Caco-2 (cell line): Measurements from ENCODE around the gene DTL. TPM values are rescaled to one million over a fixed set of nuclear protein-coding genes. Genes with fewer than 3 reads are reported as not detected.

ENCODE experiments used
- BruUV-seq: library from RNA; stranded (reverse); fragments of 400-500 nt; replicated peaks from 2 replicates; lab custom pipeline; 2021; lab: Mats Ljungman, UMichigan
- CTCF ChIA-PET: fragments of 300-600 bp; sonication (Branson Sonifier 250); formaldehyde crosslinking; loops from one replicate; lab custom pipeline; 2022; ENCODE audit warnings: antibody characterized with exemption; lab: Charles Lee
- POLR2A ChIA-PET: fragments of 300-600 bp; sonication (Branson Sonifier 250); formaldehyde crosslinking; loops from one replicate; lab custom pipeline; 2022; ENCODE audit warnings: antibody characterized with exemption; lab: Charles Lee
- DNase-seq, 2 experiments: peaks; one replicate each; pipeline versions ENCODE4 v3.0.0 to v3.0.0-alpha.2; 2020 to 2022
- H3K27me3 ChIP-seq: replicated peaks from 2 replicates; pipeline ENCODE4 v1.6.0; 2011; ENCODE audit warnings: low read length; ENCODE audit not compliant: control insufficient read depth, insufficient read depth
- H3K36me3 ChIP-seq: 2 replicates; pipeline ENCODE4 v1.5.1; 2011; ENCODE audit warnings: low read length; ENCODE audit not compliant: control insufficient read depth, insufficient read depth
- H3K4me1 ChIP-seq: fragments of 250-450 bp; sonication (Bioruptor Pico); 2 replicates; pipeline ENCODE4 v1.5.1; 2020; ENCODE audit warnings: mild to moderate bottlenecking
- H3K4me3 ChIP-seq: 2 replicates; pipeline ENCODE4 v1.5.1; 2011; ENCODE audit warnings: low read depth, mild to moderate bottlenecking, control low read depth, low read length
- H3K9me3 ChIP-seq: fragments of 250-450 bp; sonication (Bioruptor Pico); 2 replicates; pipeline ENCODE4 v1.5.1; 2020; ENCODE audit warnings: mild to moderate bottlenecking, moderate library complexity
- H3K27ac Mint-ChIP-seq: one replicate; pipeline ENCODE4 v1.8.0; 2022; ENCODE audit warnings: mixed read lengths; ENCODE audit not compliant: unreplicated experiment
- H3K27me3 Mint-ChIP-seq: one replicate; pipeline ENCODE4 v1.8.0; 2022; ENCODE audit warnings: mixed read lengths; ENCODE audit not compliant: insufficient read depth, unreplicated experiment
- H3K36me3 Mint-ChIP-seq: one replicate; pipeline ENCODE4 v1.8.0; 2022; ENCODE audit warnings: mild to moderate bottlenecking, mixed read lengths; ENCODE audit not compliant: insufficient read depth, unreplicated experiment
- H3K4me1 Mint-ChIP-seq: one replicate; pipeline ENCODE4 v1.8.0; 2022; ENCODE audit warnings: low read depth, mixed read lengths; ENCODE audit not compliant: unreplicated experiment
- H3K4me3 Mint-ChIP-seq: one replicate; pipeline ENCODE4 v1.8.0; 2022; ENCODE audit warnings: mild to moderate bottlenecking, moderate library complexity, mixed read lengths; ENCODE audit not compliant: unreplicated experiment
- H3K9me3 Mint-ChIP-seq: one replicate; pipeline ENCODE4 v1.8.0; 2022; ENCODE audit warnings: mixed read lengths; ENCODE audit not compliant: unreplicated experiment
- intact Hi-C: fragments of 100-400 bp; cut with micrococcal nuclease; formaldehyde crosslinking; loops from one replicate; pipeline ENCODE4 v1.10.0; 2022; ENCODE audit not compliant: unreplicated experiment
- total RNA-seq: library from RNA; stranded (reverse); gene quantifications from 2 replicates; pipeline ENCODE4 v1.2.3, GENCODE V29; 2022
- TF ChIP-seq, protein P1 (sequence below), 2 experiments: fragments of 200-600 bp in 1 of 2; IDR thresholded peaks; 1 replicate in 1 of 2; 2 replicates in 1 of 2; pipeline versions ENCODE4 v1.5.1 to v1.8.0; 2011 to 2022; ENCODE audit warnings: antibody characterized with exemption in 1 of 2, control low read depth in 1 of 2, inconsistent platforms in 1 of 2, low read depth in 1 of 2, low read length in 1 of 2, mild to moderate bottlenecking in 1 of 2, moderate library complexity in 1 of 2; ENCODE audit not compliant: insufficient read depth in 1 of 2, severe bottlenecking in 1 of 2, unreplicated experiment in 1 of 2

DTL gene
- total RNA-seq, 1 experiment from 2014 or later, result 20.3 TPM

DNA sequence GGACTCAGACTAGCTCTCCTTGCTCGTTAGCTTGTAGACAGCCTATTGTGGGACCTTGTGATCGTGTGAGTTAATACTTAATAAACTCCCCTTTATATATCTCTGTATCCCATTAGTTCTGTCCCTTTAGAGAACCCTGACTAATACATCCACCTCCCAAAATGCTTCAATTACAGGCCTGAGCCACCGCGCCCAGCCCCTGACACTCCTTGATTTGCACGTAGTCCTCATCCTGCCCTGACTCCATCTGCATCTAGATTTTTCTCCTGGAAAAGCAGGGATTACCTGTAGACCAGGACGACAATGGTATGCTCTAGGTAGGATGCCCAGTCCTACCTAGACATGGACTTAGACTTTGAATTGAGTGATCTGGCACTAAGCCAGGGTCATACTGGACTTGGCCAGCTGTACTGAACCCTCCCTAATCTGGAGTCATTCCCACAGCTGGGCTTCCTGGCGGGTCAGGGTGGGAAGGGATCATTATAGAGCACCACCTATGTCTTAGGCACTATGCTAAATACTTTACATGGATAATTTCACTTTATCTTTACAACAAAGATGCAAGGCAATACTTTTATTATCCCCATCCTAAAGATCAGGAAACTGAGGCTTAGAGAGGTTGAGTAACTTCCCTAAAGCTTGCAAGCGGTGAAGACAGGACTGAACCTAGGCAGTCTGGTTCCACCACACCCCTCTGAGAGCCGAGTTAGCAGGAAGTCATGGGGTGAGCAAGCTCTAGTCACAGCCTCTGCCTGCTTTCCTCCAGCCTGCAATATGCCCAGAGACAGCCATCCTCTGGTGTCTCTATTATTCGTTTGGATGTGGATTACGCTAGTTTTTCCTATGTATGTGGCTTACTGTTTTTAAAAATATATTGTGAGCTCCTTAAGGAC is 89.4 kb downstream of the DTL start:
- intact Hi-C loops, result no loop called here
- TF ChIP-seq, protein P1, sequence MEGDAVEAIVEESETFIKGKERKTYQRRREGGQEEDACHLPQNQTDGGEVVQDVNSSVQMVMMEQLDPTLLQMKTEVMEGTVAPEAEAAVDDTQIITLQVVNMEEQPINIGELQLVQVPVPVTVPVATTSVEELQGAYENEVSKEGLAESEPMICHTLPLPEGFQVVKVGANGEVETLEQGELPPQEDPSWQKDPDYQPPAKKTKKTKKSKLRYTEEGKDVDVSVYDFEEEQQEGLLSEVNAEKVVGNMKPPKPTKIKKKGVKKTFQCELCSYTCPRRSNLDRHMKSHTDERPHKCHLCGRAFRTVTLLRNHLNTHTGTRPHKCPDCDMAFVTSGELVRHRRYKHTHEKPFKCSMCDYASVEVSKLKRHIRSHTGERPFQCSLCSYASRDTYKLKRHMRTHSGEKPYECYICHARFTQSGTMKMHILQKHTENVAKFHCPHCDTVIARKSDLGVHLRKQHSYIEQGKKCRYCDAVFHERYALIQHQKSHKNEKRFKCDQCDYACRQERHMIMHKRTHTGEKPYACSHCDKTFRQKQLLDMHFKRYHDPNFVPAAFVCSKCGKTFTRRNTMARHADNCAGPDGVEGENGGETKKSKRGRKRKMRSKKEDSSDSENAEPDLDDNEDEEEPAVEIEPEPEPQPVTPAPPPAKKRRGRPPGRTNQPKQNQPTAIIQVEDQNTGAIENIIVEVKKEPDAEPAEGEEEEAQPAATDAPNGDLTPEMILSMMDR (IDR thresholded peaks at IDR 0.05; ENCODE audit: insufficient read depth in 1 of 2, low read depth in 1 of 2, low read length in 1 of 2, severe bottlenecking in 1 of 2, unreplicated experiment in 1 of 2), result no peak
- ChIA-PET CTCF (no interaction called here), POLR2A (no interaction called here)
- H3K9me3 Mint-ChIP-seq, result no peaks in the 10 kb centered on the region
- no peak overlapping the region for H3K4me3 Mint-ChIP-seq
- no TSS peak for BruUV-seq
- H3K4me1 ChIP-seq, result peaks cover 10% of the 10 kb centered on the region; the same call in 1 of the 2 replicates
- H3K4me3 ChIP-seq, result no peak overlapping the region
- no peak overlapping the region for H3K27ac Mint-ChIP-seq
- no peaks in the 10 kb centered on the region for H3K36me3 ChIP-seq
- DNase-seq, result no peak
- H3K36me3 Mint-ChIP-seq, result no peaks in the 10 kb centered on the region
- H3K9me3 ChIP-seq, result no peaks in the 10 kb centered on the region
- H3K27me3 Mint-ChIP-seq, result no peaks in the 10 kb centered on the region
- no peaks in the 10 kb centered on the region for H3K27me3 ChIP-seq
- H3K4me1 Mint-ChIP-seq, result peaks cover 7% of the 10 kb centered on the region

DNA sequence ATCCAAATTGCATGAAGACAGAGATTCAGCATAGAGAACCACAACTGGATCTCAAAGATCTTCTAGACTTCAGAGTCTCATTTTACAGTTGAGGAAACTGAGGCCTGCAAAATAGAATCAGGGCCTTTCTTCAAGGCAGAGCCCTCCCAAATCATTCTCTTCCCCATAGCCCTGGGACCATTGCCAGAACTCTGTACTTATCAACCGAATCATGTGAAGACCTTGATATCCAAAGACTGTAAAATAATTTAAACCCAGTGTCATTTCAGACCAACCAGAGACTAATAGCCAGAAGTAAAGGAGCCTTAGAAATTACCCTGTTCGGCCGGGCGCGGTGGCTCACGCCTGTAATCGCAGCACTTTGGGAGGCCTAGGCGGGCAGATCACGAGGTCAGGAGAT is 90.1 kb downstream of the DTL start:
- H3K27me3 ChIP-seq, result no peaks in the 10 kb centered on the region
- no TSS peak for BruUV-seq
- Mint-ChIP-seq H3K4me1 (peaks cover 7% of the 10 kb centered on the region), H3K27me3 (no peaks in the 10 kb centered on the region), H3K9me3 (no peaks in the 10 kb centered on the region), H3K27ac (no peak overlapping the region), H3K4me3 (no peak overlapping the region), H3K36me3 (no peaks in the 10 kb centered on the region)
- TF ChIP-seq, protein P1 (IDR thresholded peaks at IDR 0.05; ENCODE audit: insufficient read depth in 1 of 2, low read depth in 1 of 2, low read length in 1 of 2, severe bottlenecking in 1 of 2, unreplicated experiment in 1 of 2), result no peak
- H3K36me3 ChIP-seq, result no peaks in the 10 kb centered on the region
- H3K4me1 ChIP-seq, result 0 out of 2 replicates have a peak, but pooled peaks cover 9% of the 10 kb centered on the region
- H3K9me3 ChIP-seq, result no peaks in the 10 kb centered on the region
- no peak overlapping the region for H3K4me3 ChIP-seq
- POLR2A ChIA-PET, result no interaction called here
- DNase-seq, result no peak
- intact Hi-C loops, result no loop called here
- CTCF ChIA-PET, result no interaction called here

DNA sequence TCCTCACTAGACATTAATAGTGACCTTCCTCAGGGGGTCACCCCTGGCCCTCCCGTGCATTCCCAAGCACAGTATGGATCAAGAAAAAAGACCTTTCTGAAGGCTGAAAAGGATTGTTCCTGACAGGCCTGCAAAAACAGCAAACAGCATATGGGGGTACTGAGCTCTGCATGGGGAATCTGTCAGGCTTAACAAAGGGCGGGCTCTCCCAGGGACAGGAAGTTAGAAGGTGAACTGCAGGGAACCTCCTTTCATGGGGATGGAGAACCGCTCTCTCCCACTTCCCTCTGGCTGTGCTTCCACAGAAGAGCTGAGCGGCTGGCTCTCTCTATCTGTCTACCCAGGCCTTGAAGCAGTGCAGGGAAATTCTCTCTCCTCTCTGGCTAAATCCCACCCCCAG is 91.7 kb downstream of the DTL start:
- no TSS peak for BruUV-seq
- no peaks in the 10 kb centered on the region for H3K27me3 ChIP-seq
- H3K4me1 ChIP-seq, result no peaks in the 10 kb centered on the region
- H3K27me3 Mint-ChIP-seq, result no peaks in the 10 kb centered on the region
- no peak for DNase-seq
- H3K9me3 ChIP-seq, result no peaks in the 10 kb centered on the region
- TF ChIP-seq, protein P1 (IDR thresholded peaks at IDR 0.05; ENCODE audit: insufficient read depth in 1 of 2, low read depth in 1 of 2, low read length in 1 of 2, severe bottlenecking in 1 of 2, unreplicated experiment in 1 of 2), result no peak
- H3K4me3 ChIP-seq, result no peak overlapping the region
- H3K4me1 Mint-ChIP-seq, result no peaks in the 10 kb centered on the region
- CTCF ChIA-PET, result interaction anchor here (0.7 kb wide), 1 partner anchor 41 kb away, joined by 3 read pairs; no protein-coding TSS in a partner anchor
- H3K4me3 Mint-ChIP-seq, result no peak overlapping the region
- no peak overlapping the region for H3K27ac Mint-ChIP-seq
- H3K36me3 Mint-ChIP-seq, result peaks cover 6% of the 10 kb centered on the region
- H3K9me3 Mint-ChIP-seq, result no peaks in the 10 kb centered on the region
- POLR2A ChIA-PET, result no interaction called here
- no peaks in the 10 kb centered on the region for H3K36me3 ChIP-seq
- intact Hi-C loops, result no loop called here
